PC-9 (cell line): ENCODE results near the gene MYH6.
"Not testable (repeated sequence)": the region's sequence is repeated elsewhere in the genome, so short reads cannot be mapped to it uniquely, and the experiment has no call there.

ENCODE experiments used
- CTCF ChIP-seq: fragments of 200-600 bp; sonication (generic); conservative IDR thresholded peaks from 2 replicates; pipeline ENCODE4 v1.6.1; 2017; ENCODE audit warnings: mixed run types, antibody characterized with exemption, mild to moderate bottlenecking, moderate library complexity
- EZH2 ChIP-seq: fragments of 200-600 bp; sonication (generic); IDR thresholded peaks from 2 replicates; pipeline ENCODE4 v1.8.0; 2017; ENCODE audit warnings: antibody characterized with exemption, low read depth

- peak; percentile 33; the same call in 1 of the 2 replicates for TF ChIP-seq CTCF
- not testable (repeated sequence) for TF ChIP-seq EZH2
Measured at GRCh38 chr14:23456883-23457586, 49.0 kb upstream of the MYH6 start.
